HK-2 (cell line): ENCODE measurements around the gene PKN1.

Experiments used
- DNase-seq: peaks from one replicate; pipeline ENCODE4 v3.0.0-alpha.2; 2018; ENCODE audit not compliant: unreplicated experiment

PKN1 gene

DNA sequence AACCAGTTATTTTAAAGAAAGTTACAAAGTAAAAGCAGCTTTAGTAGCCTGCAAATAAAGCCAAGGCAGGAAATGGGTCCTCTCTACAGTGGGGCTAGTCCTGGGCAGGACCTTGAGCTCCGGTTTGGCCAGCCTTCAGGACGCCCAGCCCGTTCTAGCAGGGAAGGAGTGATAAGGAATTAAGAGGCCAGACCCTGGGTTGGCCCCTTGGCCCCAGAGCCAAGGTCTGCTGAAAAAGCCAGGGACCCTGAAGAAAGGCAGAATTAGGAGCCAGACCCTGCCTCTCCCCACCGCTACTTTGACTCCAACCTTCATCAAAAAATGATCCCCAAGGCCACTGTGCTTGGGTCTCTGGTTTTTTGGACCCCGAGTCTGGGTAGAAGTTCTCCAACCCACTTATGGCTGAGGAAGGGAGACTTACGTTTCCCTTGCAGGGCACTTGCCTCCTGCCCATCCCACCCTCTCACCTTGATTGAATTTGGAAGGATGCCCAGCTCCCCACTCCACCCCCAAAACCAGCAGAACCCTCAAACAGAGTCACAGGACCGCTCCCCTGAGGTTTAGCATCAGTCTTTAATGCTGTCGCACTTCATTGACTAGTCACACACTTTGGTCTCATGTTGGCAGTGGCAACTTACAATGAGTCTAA, 81.2 kb downstream of the PKN1 start:
- no peak for DNase-seq

DNA sequence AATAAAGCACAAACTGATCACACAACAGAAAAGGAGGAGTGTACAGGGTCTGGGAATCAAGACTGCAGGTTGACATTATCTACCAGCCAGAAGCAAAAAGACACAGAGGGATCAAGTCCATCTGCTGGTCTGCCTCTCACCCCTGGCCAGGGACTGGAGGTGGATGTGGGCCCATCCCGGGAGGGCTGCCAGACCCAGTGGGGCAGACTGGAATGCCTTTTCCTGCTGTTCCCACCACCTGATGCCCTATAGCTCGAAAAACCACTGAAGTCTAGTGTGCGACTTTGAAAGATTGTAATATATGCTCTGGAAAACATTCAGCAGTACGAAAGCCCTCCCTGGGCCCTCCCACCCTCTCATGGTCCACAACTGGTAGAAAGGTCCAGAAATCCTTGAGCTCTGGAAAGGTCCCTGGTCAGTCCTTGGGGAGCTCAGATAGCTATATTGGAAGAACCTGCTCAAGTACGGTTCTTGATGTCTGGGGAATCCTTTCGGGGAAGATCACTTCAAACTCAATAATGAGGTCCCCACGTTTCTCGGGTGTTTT, 82.5 kb downstream of the PKN1 start:
- no peak for DNase-seq

DNA sequence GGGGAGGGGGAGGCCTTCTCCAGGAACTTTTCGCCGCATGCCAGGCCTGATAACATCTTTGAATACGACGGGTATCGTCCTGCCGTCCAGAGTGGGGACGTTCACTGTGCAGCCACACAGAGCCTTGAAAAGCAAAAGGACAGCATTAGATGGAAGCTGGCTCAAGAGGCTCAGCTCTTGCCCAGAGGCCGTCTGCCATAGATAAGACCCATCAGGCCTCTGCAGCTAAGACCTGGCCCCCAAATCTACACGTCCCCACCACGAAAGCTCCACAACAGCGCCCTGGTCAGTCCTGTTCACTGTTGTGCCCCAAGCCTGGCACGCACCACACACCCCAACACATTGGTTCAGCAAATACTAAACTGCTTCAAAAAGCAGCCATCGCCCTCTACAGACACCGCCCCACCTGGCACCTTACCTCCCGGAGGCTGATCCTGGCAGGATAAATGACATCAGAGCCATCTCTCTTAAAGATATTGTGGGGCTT, 83.0 kb downstream of the PKN1 start:
- no peak for DNase-seq

DNA sequence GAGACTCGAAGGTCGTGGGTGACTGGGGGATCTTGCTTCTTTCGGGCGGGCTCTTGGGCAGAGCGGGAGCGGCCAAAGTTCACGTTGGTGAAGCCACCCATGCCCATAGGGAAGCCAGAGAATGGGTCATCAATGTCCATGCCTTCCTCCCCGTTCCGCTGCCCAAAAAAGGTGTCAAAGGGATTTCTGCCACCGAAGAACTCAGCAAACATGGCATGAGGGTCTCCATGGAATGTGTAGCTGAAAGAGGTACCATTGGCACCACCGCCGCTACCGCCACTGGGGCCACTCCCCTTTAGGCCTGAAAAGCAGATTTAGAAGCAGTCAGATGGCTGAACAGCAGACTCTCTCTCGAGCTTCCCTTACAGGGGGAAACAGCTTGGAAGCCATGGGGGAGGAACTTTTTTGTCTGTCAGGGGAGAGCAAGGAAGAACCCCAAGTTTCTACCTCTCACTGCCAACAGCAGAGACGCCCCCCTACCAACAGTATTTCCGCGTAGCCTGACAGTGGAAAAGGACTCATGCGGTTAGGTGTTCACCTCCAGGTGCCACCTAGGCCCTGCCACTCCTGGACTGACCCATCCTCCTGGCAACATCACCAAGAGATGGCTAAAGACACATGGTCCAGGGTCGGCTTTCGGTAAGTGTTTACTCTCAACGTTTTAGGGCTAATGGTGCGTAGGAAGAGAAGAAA, 83.8 kb downstream of the PKN1 start:
- DNase-seq, result no peak

DNA sequence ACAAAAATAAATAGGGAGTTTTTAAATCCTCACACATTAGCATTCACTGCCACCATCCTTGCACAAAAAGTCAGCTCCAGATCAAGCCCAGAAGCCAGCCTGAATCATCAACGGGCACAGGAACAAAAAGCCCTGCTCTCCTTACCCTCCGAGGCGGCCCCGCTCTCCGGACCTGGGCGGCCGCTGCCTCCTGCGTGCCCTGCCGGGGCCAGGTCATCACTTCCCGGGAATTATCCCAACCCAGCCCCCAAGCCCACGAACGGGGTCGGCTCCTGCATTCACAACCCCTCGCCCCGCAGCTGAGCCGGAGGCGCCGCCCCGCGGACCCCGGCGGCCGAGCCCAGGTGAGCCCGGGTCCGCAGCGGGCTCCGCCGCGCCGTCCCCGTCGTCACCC, 84.3 kb downstream of the PKN1 start:
- DNase-seq, result no peak

DNA sequence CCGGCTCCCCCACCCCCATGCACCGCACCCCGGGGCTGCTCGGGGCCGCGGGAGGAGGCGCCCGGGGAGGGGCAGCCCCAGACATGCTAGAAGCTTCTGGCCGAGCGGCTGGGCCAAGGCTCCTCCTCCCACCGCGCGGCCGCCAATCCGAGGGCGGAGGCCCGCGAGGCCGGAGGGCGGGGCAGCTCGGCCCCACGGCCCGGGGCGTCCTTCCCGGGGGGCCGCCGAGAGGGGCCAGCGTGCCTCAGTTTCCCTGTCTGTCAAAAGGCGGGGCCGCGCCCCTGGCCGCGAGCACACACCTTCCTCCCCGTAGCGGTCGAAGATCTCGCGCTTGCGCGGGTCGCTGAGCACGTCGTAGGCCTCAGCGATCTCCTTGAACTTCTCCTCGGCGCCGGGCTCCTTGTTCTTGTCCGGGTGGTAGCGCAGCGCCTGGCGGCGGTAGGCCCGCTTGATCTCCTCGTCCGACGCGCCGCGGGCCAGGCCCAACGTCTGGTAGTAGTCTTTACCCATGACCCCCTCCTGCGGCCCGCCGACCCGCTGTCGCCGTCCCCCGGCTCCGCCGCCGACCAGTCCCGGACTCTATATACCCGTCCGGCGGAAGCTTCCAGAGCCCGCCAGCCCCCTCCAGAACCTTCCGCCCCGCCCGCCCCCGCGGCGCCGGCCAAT, 84.9 kb downstream of the PKN1 start, which contains the start of gene DNAJB1:
Gene DNAJB1, minus strand, starts transcription at position 558 of the 666 bp plus-strand sequence. Its CDS starts 48 bp downstream, at position 510.
- DNase-seq, result peak; percentile 73

DNA sequence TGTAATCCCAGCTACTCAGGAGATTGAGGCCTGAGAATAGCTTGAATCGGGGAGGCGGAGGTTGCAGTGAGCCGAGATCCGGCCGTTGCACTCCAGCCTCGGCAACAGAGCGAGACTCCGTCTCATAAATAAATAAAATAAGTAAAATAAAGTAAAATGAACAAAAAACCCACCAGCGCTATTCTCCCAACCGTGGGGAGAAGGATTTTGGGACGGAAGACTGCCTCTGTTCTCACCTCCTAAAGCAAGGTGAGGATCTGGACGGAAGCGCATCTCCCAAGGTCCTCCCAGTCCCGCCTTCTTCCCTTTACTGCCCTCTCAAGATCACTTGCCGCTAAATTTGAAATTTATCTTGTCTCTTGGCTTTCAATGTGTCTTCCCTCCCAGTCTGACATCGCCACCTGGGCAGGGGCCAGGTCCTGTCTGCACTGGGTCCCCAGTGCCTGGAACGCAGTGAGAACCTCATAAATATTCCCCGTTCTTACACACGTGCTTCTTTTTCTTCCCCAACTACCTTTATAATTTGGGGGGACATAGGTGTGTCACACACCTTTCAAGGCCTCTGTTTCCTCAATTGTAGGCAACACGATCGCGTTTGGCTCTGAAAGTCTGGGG, 86.2 kb downstream of the PKN1 start:
- no peak for DNase-seq

DNA sequence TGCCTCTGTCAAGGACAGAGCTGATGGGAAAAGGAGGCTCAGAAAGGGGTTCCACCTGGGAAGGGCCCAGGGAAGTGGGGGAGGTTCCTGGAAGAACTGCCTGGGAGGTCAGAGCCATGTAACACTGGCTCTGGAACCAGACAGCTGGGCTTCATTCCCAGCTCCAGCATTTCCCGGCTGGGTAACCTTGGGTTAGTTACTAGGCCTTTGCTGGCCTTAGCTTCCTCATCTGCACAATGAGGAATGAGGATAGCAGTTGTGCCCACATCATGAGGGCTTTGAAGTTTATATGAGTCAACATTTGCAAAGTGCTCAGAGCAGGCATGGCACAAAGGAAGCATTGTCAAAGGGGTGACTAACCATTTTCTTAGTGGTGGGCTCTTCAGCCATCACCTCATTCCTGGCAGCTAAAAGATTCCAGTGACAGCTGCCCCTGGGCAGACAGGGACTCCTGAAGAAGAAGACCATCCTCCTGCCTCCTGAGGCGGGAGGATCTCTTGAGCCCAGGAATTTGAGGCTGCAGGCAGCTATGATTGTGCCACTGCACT, 86.8 kb downstream of the PKN1 start:
- no peak for DNase-seq

DNA sequence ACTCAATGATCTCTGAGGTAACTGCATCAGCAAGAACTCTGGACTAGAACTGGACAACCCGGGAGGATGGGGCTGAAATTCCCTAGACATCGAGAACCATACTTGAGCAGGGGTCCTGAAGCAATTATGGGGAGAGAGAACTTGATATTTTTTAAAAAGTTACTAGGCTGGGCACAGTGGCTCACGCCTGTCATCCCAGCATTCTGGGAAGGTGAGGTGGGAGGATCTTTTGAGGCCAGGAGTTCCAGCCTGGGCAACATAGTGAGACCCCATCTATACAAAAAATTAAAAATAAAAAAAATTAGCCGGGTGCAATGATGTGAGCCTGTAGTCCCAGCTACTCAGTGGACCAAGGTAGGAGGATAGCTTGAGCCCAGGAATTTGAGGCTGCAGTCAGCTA, 87.4 kb downstream of the PKN1 start:
- no peak for DNase-seq
